ENCODE measurements around the gene ATP2C2. TPM values are rescaled to one million over a fixed set of nuclear protein-coding genes. Genes with fewer than 3 reads are reported as not detected.

ATP2C2 gene
- total RNA-seq, 1 experiment from 2014 or later, result 4.0 TPM

GRCh38 chr16:84499638-84500037 is 131.3 kb downstream of the ATP2C2 start:
- Histone ChIP-seq H3K56ac (ENCODE audit: insufficient read length, low read depth, low read length) (no peak overlapping the region), H2BK15ac (ENCODE audit: low read depth, low read length) (no peak overlapping the region), H3K27ac (ENCODE audit: insufficient read length, low read depth, low read length) (no peak overlapping the region), H4K8ac (replicated peaks; ENCODE audit: insufficient read length, low read depth, low read length) (no peak overlapping the region), H2BK5ac (ENCODE audit: insufficient read length, low read length) (no peak overlapping the region), H2BK120ac (ENCODE audit: low read depth, low read length, poor library complexity, severe bottlenecking) (no peak overlapping the region), H3K4ac (ENCODE audit: low read depth, low read length) (no peak overlapping the region), H3K23ac (ENCODE audit: insufficient read length, low read depth, low read length) (no peak overlapping the region), H4K91ac (ENCODE audit: insufficient read length, low read depth, low read length) (no peak overlapping the region), H4K20me1 (ENCODE audit: control insufficient read depth, insufficient read depth, insufficient read length) (no peaks in the 10 kb centered on the region), H3K18ac (ENCODE audit: insufficient read length, low read depth, low read length) (no peak overlapping the region), H2BK12ac (ENCODE audit: insufficient read length, low read depth, low read length) (no peak overlapping the region), H2AK5ac (ENCODE audit: insufficient read length, low read length) (no peak overlapping the region), H3T11ph (ENCODE audit: low read length) (no peak overlapping the region), H3K9me3 (ENCODE audit: control insufficient read depth, low read depth, low read length) (no peaks in the 10 kb centered on the region), H4K5ac (ENCODE audit: insufficient read length, low read depth, low read length) (no peak overlapping the region), H2AFZ (ENCODE audit: low read length) (no peak overlapping the region), H3K9ac (ENCODE audit: extremely low read depth, insufficient read length, low read length) (no peak overlapping the region), H3K79me2 (ENCODE audit: insufficient read depth, low read length) (no peaks in the 10 kb centered on the region), H3K23me2 (ENCODE audit: insufficient read length, low read depth, low read length, poor library complexity, severe bottlenecking) (peaks cover 4% of the 10 kb centered on the region), H3K4me1 (ENCODE audit: insufficient read depth, low read length) (no peaks in the 10 kb centered on the region), H3K79me1 (ENCODE audit: insufficient read depth, low read depth, low read length, poor library complexity, severe bottlenecking) (no peaks in the 10 kb centered on the region), H3K27me3 (ENCODE audit: insufficient read depth, low read length) (no peaks in the 10 kb centered on the region), H3K14ac (ENCODE audit: insufficient read depth, low read length) (no peak overlapping the region), H2BK20ac (ENCODE audit: low read depth, low read length, poor library complexity, severe bottlenecking) (no peak overlapping the region), H3K4me2 (ENCODE audit: insufficient read depth, insufficient read length, low read length) (no peak overlapping the region)
- peaks cover 19 to 48% (median 37%) of the 10 kb centered on the region in 3 experiments for H3K36me3 Mint-ChIP-seq (ENCODE audit: insufficient read depth in 1 of 3, low read depth in 3 of 3)
- H3K27me3 Mint-ChIP-seq (ENCODE audit: low read depth), result no peaks in the 10 kb centered on the region
- TF ChIP-seq, protein P1, sequence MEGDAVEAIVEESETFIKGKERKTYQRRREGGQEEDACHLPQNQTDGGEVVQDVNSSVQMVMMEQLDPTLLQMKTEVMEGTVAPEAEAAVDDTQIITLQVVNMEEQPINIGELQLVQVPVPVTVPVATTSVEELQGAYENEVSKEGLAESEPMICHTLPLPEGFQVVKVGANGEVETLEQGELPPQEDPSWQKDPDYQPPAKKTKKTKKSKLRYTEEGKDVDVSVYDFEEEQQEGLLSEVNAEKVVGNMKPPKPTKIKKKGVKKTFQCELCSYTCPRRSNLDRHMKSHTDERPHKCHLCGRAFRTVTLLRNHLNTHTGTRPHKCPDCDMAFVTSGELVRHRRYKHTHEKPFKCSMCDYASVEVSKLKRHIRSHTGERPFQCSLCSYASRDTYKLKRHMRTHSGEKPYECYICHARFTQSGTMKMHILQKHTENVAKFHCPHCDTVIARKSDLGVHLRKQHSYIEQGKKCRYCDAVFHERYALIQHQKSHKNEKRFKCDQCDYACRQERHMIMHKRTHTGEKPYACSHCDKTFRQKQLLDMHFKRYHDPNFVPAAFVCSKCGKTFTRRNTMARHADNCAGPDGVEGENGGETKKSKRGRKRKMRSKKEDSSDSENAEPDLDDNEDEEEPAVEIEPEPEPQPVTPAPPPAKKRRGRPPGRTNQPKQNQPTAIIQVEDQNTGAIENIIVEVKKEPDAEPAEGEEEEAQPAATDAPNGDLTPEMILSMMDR (conservative IDR thresholded peaks at IDR 0.05), result no peak
- peaks cover 8 to 10% of the 10 kb centered on the region in 2 experiments for H3K4me1 Mint-ChIP-seq
- DNase-seq, result no peak
- no peak overlapping the region for H3K4me3 Mint-ChIP-seq
- no CpG with 5 or more reads among the region's 15 CpGs for WGBS (ENCODE audit: extremely low coverage, insufficient read length, low lambda C conversion rate)
- H3K27ac Mint-ChIP-seq, result no peak overlapping the region
- peaks cover under 1 to 7% of the 10 kb centered on the region in 2 experiments; a peak in 4 of 5 replicates for H3K9me3 Mint-ChIP-seq

Measured in H9 (cell line).